ENCODE results near the gene SCAF1. TPM values are rescaled to one million over a fixed set of nuclear protein-coding genes. Genes with fewer than 3 reads are reported as not detected.

SCAF1 gene
- total and polyA plus RNA-seq, 2 experiments from 2014 or later: 19.7 to 53.7 TPM

DNA sequence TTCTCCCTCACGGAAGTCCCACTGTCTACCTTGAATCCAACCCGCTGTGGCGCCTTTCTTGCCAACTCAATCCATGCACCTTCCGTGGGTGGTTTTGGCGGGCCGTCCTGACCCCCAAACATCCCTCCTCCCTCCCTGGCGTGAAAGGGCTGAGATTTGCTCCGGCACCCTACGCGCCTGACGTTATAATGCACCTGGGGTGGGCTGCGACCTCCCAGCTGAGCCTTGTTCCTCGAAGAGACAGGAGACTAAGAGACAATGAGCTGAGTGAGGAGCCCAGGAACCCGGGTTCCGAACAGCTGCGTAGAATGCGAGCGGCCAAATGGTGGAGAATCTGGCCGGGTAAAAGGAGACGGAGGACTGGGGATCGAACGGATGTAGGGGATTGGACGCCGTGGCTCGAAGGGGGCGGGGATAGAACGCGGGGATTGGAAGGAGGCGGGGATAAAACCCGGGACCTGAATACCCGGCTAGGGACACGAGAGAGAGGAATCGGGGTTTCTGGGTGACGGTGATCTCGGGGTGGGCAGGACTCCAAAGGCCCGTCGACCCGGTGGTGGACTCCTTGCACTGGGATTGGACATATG lies 48.7 kb downstream of the SCAF1 start, which contains the start of gene CPT1C:
Gene CPT1C (plus strand): TSS at position 461 of the 587 bp plus-strand sequence. CDS start 1,137 bp downstream, outside the sequence.
- Mint-ChIP-seq H3K36me3 (ENCODE audit: low read depth) (peaks cover 42% of the 10 kb centered on the region), H3K9me3 (peaks cover 8% of the 10 kb centered on the region), H3K4me3 (peak within 1 kb of the TSS; percentile 94), H3K27ac (peak within 1 kb of the TSS; percentile 95), H3K4me1 (peaks cover 37% of the 10 kb centered on the region), H3K27me3 (ENCODE audit: insufficient read depth, low read depth, poor library complexity) (peaks cover 31% of the 10 kb centered on the region)
- Histone ChIP-seq H3K9me2 (ENCODE audit: insufficient read depth) (no peaks in the 10 kb centered on the region), H3K27ac (ENCODE audit: low read depth) (peak within 1 kb of the TSS; percentile 76; the same call in 1 of the 2 replicates), H4K20me1 (replicated peaks; ENCODE audit: insufficient read depth) (peaks cover 25% of the 10 kb centered on the region), H3K4me1 (ENCODE audit: insufficient read depth) (peaks cover 25% of the 10 kb centered on the region), H3K4me3 (peak within 1 kb of the TSS; percentile 97), H2AFZ (no peak within 1 kb of the TSS; the same call in 1 of the 2 replicates), H3F3A (replicated peaks; ENCODE audit: low read depth) (peaks cover 46% of the 10 kb centered on the region), H3K79me2 (replicated peaks; ENCODE audit: insufficient read depth) (peaks cover 8% of the 10 kb centered on the region), H3K27me3 (ENCODE audit: insufficient read depth) (no peaks in the 10 kb centered on the region), H3K36me3 (ENCODE audit: insufficient read depth) (no peaks in the 10 kb centered on the region), H3K4me2 (peak within 1 kb of the TSS; percentile 99)
- DNase-seq (ENCODE audit: low spot score): peak; percentile 97
- TF ChIP-seq POLR2AphosphoS5 (IDR thresholded peaks at IDR 0.05; ENCODE audit: low read depth) (peak; percentile 99), ZNF114 (CRISPR knock-in tag; IDR thresholded peaks at IDR 0.05) (no peak)
- TF ChIP-seq, protein P1, sequence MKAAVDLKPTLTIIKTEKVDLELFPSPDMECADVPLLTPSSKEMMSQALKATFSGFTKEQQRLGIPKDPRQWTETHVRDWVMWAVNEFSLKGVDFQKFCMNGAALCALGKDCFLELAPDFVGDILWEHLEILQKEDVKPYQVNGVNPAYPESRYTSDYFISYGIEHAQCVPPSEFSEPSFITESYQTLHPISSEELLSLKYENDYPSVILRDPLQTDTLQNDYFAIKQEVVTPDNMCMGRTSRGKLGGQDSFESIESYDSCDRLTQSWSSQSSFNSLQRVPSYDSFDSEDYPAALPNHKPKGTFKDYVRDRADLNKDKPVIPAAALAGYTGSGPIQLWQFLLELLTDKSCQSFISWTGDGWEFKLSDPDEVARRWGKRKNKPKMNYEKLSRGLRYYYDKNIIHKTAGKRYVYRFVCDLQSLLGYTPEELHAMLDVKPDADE (IDR thresholded peaks at IDR 0.05): 0 out of 2 replicates have a peak, but pooled peaks have one; percentile 13
- peak; percentile 66 for ATAC-seq

DNA sequence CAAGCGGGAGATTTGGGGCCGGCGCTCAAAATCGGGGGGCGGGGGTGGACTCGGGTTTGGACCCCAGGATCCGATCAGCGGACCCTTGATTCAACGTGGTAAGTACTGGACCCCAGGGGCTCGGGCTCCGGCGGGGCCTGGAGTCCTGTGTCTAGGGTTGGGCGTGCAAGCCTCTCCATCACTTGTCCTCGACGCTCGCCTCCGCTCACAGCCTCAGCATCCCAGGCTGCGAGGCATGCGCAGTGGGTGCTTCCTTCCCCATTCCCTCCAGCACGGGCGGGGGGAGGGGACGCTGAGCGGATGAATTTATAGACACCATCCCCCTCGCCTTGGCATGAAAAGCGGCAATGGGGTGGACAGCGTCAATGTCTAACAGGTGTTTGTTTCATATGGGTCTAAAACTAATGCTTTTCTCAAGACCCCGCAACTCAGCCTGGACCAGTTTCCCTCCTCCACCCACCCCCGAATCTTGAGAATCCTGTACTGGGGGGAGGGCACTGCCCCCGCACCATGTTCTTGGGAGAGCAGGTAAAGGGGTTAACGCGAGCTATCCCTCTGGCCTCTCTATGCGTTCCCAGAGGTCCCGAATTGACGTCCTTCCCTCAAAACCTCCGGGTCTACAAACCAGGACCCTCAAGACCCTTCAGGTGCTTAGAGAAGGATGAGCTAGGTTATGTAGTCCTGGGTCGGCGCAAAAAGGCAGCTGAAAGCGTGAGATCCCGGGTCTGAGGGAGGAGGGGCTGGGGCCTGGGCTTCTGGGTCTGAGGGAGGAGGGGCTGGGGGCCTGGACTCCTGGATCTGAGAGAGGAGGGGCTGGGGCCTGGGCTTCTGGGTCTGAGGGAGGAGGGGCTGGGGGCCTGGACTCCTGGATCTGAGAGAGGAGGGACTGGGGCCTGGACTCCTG lies 49.5 kb downstream of the SCAF1 start:
- Mint-ChIP-seq H3K4me1 (peaks cover 35% of the 10 kb centered on the region), H3K27ac (peak overlapping the region; percentile 95), H3K4me3 (peak overlapping the region; percentile 94), H3K36me3 (ENCODE audit: low read depth) (peaks cover 37% of the 10 kb centered on the region), H3K9me3 (peaks cover 8% of the 10 kb centered on the region), H3K27me3 (ENCODE audit: insufficient read depth, low read depth, poor library complexity) (peaks cover 31% of the 10 kb centered on the region)
- peak overlapping the region; percentile 99 for H3K4me2 ChIP-seq
- H3K4me3 ChIP-seq: peak overlapping the region; percentile 97
- peak; percentile 34 for ATAC-seq
- peaks cover 25% of the 10 kb centered on the region for H3K4me1 ChIP-seq (ENCODE audit: insufficient read depth)
- DNase-seq (ENCODE audit: low spot score): peak; percentile 90
- H3K27me3 ChIP-seq (ENCODE audit: insufficient read depth): no peaks in the 10 kb centered on the region
- H3F3A ChIP-seq (replicated peaks; ENCODE audit: low read depth): peaks cover 42% of the 10 kb centered on the region
- peaks cover 8% of the 10 kb centered on the region for H3K79me2 ChIP-seq (replicated peaks; ENCODE audit: insufficient read depth)
- H2AFZ ChIP-seq: no peak overlapping the region
- TF ChIP-seq STAT1 (IDR thresholded peaks at IDR 0.05; ENCODE audit: unreplicated experiment) (no peak), CTCF (conservative IDR thresholded peaks at IDR 0.05; ENCODE audit: low read depth in 2 of 2) (no peak), ZNF331 (CRISPR knock-in tag; IDR thresholded peaks at IDR 0.05; ENCODE audit: low read depth) (no peak), EZH2 (IDR thresholded peaks at IDR 0.05; ENCODE audit: low read depth, unreplicated experiment) (no peak), ZNF114 (CRISPR knock-in tag; IDR thresholded peaks at IDR 0.05) (no peak), JUNB (IDR thresholded peaks at IDR 0.05; ENCODE audit: unreplicated experiment) (no peak), NANOG (IDR thresholded peaks at IDR 0.05; ENCODE audit: borderline replicate concordance) (no peak), EZH2phosphoT487 (IDR thresholded peaks at IDR 0.05; ENCODE audit: unreplicated experiment) (no peak)
- TF ChIP-seq, protein P2, sequence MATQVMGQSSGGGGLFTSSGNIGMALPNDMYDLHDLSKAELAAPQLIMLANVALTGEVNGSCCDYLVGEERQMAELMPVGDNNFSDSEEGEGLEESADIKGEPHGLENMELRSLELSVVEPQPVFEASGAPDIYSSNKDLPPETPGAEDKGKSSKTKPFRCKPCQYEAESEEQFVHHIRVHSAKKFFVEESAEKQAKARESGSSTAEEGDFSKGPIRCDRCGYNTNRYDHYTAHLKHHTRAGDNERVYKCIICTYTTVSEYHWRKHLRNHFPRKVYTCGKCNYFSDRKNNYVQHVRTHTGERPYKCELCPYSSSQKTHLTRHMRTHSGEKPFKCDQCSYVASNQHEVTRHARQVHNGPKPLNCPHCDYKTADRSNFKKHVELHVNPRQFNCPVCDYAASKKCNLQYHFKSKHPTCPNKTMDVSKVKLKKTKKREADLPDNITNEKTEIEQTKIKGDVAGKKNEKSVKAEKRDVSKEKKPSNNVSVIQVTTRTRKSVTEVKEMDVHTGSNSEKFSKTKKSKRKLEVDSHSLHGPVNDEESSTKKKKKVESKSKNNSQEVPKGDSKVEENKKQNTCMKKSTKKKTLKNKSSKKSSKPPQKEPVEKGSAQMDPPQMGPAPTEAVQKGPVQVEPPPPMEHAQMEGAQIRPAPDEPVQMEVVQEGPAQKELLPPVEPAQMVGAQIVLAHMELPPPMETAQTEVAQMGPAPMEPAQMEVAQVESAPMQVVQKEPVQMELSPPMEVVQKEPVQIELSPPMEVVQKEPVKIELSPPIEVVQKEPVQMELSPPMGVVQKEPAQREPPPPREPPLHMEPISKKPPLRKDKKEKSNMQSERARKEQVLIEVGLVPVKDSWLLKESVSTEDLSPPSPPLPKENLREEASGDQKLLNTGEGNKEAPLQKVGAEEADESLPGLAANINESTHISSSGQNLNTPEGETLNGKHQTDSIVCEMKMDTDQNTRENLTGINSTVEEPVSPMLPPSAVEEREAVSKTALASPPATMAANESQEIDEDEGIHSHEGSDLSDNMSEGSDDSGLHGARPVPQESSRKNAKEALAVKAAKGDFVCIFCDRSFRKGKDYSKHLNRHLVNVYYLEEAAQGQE (IDR thresholded peaks at IDR 0.05; ENCODE audit: unreplicated experiment): no peak
- H3K9me2 ChIP-seq (ENCODE audit: insufficient read depth): no peaks in the 10 kb centered on the region
- no peak overlapping the region for H3K27ac ChIP-seq (ENCODE audit: low read depth)
- H3K36me3 ChIP-seq (ENCODE audit: insufficient read depth): no peaks in the 10 kb centered on the region
- peaks cover 20% of the 10 kb centered on the region for H4K20me1 ChIP-seq (replicated peaks; ENCODE audit: insufficient read depth)

Data from GM23338 (cell line).